Neural crest cell (in vitro differentiated cells): ENCODE results near the gene MYO9B. TPM values are rescaled to one million over a fixed set of nuclear protein-coding genes. Genes with fewer than 3 reads are reported as not detected.
A peak's percentile ranks its signal among the peaks of the same experiment; 100 is the strongest.

ENCODE experiments used
- DNase-seq: peaks from one replicate; pipeline ENCODE4 v3.0.0; 2021; ENCODE audit warnings: low read depth, mixed read lengths, low spot score
- H3K27ac Mint-ChIP-seq: one replicate; pipeline ENCODE4 v1.8.0; 2021; ENCODE audit warnings: mild to moderate bottlenecking, mixed read lengths; ENCODE audit not compliant: unreplicated experiment
- H3K27me3 Mint-ChIP-seq: 2 replicates; pipeline ENCODE4 v1.8.0; 2021; ENCODE audit warnings: low read depth, mild to moderate bottlenecking, mixed read lengths
- H3K36me3 Mint-ChIP-seq: 2 replicates; pipeline ENCODE4 v1.8.0; 2021; ENCODE audit warnings: low read depth, mild to moderate bottlenecking, mixed read lengths
- H3K4me1 Mint-ChIP-seq: 2 replicates; pipeline ENCODE4 v1.8.0; 2021; ENCODE audit warnings: mixed read lengths
- H3K4me3 Mint-ChIP-seq: one replicate; pipeline ENCODE4 v1.8.0; 2021; ENCODE audit warnings: mild to moderate bottlenecking, mixed read lengths
- H3K9me3 Mint-ChIP-seq: 2 replicates; pipeline ENCODE4 v1.8.0; 2021; ENCODE audit warnings: mixed read lengths
- total RNA-seq: library from RNA; stranded (reverse); gene quantifications from 2 replicates; pipeline ENCODE4 v1.2.1, GENCODE V29; 2021
- TF ChIP-seq, protein P1 (sequence below): fragments of 200-600 bp; sonication (generic); conservative IDR thresholded peaks from 2 replicates; pipeline ENCODE4 v1.5.0; 2021; ENCODE audit warnings: antibody characterized with exemption, mild to moderate bottlenecking

Gene MYO9B
- total RNA-seq, 1 donor from 2014 or later: 113 TPM

DNA sequence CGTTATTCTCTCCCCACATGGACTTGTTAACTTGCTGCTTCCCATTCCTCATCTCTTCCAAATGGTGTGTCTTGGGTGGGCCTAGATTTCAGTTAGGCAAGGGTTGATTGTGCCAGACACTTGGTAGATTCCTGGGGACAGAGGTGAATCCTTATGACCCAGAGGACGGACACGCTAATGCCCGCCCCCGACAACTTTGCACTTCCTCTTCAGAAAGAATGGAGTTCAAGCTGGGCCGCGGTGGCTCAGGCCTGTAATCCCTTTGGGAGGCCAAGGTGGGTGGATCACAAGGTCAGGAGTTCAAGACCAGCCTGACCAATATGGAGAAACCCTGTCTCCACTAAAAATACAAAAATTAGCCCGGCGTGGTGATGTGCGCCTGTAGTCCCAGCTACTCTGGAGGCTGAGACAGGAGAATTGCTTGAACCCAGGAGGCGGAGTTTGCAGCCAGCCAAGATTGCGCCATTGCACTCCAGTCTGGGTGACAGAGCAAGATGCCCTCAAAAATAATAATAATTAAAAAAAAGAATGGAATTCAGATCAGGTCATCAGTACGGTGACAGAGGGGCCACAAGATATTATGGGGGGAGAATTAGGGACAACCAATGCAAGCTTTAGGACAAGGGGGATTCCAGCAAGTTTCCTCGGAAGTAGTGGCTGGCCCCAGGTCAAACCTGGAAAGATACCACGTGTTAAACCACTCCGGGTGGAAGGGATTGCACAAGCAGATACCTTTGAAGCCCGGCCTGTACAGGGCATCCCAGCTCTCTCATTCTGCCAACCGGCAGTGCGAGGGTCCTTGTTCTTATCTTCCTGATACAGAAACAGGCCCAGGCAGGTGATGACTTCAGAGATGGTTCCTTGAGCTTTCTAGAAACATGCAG is 2.7 kb downstream of the MYO9B start:
- Mint-ChIP-seq H3K4me3 (peak overlapping the region; percentile 96), H3K27me3 (no peaks in the 10 kb centered on the region), H3K27ac (no peak overlapping the region), H3K9me3 (no peaks in the 10 kb centered on the region), H3K36me3 (no peaks in the 10 kb centered on the region), H3K4me1 (peaks cover 55% of the 10 kb centered on the region)
- DNase-seq: no peak
- TF ChIP-seq, protein P1, sequence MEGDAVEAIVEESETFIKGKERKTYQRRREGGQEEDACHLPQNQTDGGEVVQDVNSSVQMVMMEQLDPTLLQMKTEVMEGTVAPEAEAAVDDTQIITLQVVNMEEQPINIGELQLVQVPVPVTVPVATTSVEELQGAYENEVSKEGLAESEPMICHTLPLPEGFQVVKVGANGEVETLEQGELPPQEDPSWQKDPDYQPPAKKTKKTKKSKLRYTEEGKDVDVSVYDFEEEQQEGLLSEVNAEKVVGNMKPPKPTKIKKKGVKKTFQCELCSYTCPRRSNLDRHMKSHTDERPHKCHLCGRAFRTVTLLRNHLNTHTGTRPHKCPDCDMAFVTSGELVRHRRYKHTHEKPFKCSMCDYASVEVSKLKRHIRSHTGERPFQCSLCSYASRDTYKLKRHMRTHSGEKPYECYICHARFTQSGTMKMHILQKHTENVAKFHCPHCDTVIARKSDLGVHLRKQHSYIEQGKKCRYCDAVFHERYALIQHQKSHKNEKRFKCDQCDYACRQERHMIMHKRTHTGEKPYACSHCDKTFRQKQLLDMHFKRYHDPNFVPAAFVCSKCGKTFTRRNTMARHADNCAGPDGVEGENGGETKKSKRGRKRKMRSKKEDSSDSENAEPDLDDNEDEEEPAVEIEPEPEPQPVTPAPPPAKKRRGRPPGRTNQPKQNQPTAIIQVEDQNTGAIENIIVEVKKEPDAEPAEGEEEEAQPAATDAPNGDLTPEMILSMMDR: no peak

- TF ChIP-seq, protein P1: no peak
- H3K36me3 Mint-ChIP-seq: no peaks in the 10 kb centered on the region
- no peak for DNase-seq
- peak overlapping the region; percentile 98 for H3K27ac Mint-ChIP-seq
- H3K9me3 Mint-ChIP-seq: no peaks in the 10 kb centered on the region
- peak overlapping the region; percentile 87 for H3K4me3 Mint-ChIP-seq
- H3K4me1 Mint-ChIP-seq: peaks cover 47% of the 10 kb centered on the region
- no peaks in the 10 kb centered on the region for H3K27me3 Mint-ChIP-seq
Measured at GRCh38 chr19:17078920-17079709, 3.5 kb downstream of the MYO9B start.

DNA sequence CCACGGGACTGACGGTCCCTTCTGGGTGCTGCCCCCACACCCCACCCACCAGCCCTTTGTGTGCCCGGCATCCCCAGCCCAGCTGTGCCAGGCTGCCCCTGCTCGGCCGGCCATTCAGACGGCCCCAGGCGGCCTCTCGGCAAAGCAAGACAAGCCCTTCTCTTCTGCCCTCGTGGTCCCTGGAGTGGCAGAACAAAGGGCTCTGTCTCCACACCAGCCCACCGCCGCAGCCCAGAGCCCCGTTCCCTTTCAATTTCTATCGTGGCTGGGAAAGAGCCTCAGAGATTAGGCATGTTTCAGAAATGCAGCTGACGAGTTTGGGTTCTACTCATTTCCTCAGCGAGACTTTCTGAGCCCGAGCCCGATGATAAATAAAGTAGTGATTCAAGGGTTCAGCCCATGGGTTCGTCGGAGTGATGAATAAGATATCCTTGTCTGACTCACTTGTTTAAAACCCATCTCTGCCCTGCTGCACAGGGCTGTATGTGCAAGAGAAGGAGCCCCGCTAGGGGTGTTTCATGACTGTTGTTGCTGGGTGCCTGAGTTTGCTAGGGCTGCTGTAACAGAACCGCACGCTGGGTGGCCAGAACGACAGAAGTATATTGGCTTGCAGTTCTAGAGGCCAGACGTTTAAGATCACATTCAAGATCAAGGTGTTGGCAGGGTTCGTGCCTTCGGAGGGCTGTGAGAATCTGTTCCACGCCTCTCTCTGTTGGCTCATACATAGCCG is 4.3 kb downstream of the MYO9B start:
- TF ChIP-seq, protein P1: no peak
- Mint-ChIP-seq H3K4me1 (peaks cover 40% of the 10 kb centered on the region), H3K27ac (peak overlapping the region; percentile 98), H3K27me3 (no peaks in the 10 kb centered on the region), H3K9me3 (no peaks in the 10 kb centered on the region), H3K4me3 (peak overlapping the region; percentile 87), H3K36me3 (no peaks in the 10 kb centered on the region)
- peak; percentile 65 for DNase-seq

- Mint-ChIP-seq H3K36me3 (no peaks in the 10 kb centered on the region), H3K27me3 (no peaks in the 10 kb centered on the region), H3K27ac (peak overlapping the region; percentile 98), H3K9me3 (no peaks in the 10 kb centered on the region), H3K4me3 (peak overlapping the region; percentile 87), H3K4me1 (peaks cover 45% of the 10 kb centered on the region)
- TF ChIP-seq, protein P1: no peak
- no peak for DNase-seq
Measured at GRCh38 chr19:17080440-17080801, 4.8 kb downstream of the MYO9B start.
